NCI-H1930 (cell line): ENCODE measurements around the gene LSM2.

Experiments used
- DNase-seq, 2 experiments: peaks; one replicate each; lab custom pipeline; 2025; lab: John Stamatoyannopoulos, UW

LSM2 gene

DNA sequence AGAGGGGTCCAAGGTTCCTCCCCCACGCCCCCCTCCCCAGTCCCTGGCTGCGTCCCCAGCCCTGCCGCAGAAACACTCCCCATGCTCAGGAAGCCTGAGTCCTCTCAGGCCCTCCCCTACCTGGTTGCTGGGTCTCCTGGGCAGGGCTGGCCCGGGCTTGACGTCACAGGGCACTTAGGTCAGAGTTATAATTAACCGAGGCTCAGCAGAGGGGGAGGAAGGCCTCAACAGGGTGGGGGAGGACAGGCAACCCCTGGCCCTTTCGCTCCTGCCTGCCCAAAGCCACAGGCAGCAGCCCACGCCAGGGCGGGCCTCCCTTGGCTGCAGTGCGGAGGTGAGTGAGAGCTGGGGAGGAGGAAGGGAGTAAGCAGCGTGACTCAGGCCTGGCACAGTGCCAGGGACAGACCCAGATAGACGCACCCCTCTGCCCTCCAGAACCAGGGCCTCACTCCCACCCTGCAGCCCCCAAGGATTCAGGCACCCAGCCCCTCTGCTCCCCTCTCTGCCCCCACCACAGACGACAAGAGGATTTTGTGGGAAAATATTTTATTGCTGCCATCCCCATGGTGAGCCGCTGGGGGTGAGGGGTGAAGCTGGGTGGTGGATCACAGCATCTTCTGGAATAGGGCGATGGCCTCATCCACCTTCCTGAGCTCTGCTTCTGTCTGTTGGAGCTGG is 29.6 kb downstream of the LSM2 start, which contains the start of gene VWA7:
Gene VWA7, minus strand, starts transcription at position 340 of the 678 bp plus-strand sequence. CDS start 549 bp downstream, outside the sequence.
- DNase-seq = no peak

DNA sequence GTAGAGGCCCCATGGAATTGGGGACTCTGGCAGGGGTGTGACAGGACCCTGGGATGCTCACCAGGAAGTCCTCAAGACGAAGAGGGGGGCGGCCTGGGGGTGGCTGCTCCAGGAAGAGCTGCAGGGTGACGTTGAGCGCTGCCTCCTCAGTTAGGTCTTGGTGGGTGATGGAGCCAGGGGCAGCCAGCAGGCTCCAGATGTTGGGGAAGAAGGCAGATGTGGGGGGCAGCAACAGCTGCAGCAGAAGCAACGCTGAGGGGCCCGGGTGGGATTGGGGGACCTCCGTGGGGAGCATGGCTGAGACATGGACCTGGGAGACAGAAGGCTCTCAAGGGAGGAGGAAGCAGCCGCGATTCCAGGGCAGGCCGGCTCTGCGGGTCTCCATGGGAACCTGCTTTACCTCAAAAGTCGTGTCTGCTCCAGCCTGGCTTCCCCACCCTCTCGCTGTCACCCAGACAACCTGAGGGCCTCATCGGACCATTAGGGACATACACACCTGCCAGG is 30.2 kb downstream of the LSM2 start:
- no peak for DNase-seq

DNA sequence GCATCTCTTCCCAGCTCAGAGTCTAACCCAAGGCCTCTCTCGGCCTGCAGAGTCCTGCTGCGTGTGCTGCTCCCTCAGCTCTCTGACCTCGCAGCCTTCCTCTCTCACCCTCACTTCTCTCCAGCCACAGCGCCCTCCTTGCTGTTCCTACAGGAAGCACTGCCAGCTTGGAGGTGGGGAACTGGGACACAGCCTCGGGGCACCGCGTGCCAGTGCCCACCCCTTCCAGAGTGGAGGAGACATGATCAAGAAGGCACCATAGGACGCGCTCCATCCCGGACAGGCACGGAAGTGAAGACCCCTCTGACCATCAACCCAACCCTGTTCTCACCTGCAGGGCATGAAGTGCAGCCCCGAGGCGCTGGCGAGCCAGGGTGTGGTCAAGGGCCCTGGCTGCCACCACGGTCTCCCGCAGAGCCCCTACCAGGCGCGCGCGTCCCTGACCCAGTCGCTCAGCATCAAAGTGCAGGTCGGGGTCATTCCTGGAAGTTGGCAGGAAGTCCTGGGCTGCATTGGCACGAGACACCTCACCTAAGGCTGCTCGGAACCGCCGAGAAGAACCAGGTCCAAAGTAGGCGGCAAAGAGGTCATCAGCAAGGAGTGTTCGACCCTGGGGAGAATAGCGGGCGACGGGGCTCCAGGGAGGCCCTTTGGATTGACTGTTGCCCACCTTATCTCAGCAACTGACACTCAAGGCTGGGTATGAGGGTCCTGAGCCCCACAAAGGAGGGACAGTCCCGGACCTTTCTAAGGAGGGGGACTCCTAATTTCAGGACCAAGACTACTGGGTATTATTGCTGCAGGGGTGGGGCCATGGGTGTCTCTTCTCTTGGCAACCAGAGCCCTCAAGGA is 30.9 kb downstream of the LSM2 start:
- DNase-seq = no peak

DNA sequence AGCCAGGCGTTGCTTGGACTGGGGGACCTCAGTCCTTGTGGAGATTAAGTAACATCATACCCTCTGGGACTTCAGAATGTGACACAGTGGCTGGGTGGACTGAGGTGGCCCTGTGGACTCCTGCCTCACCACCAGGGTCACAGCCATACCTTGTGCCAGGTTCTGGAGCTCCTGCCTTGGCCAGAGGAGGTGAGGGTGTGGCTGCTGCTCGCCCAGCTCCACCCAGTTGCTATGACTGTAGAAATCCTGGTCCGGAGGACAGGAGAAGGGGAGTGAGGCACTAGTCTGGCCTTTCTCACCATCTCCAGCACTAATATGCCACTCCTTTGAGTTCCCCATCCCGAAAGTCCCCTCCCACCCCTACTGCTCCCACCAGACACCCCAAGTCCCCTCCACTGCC is 31.6 kb downstream of the LSM2 start:
- no peak for DNase-seq

DNA sequence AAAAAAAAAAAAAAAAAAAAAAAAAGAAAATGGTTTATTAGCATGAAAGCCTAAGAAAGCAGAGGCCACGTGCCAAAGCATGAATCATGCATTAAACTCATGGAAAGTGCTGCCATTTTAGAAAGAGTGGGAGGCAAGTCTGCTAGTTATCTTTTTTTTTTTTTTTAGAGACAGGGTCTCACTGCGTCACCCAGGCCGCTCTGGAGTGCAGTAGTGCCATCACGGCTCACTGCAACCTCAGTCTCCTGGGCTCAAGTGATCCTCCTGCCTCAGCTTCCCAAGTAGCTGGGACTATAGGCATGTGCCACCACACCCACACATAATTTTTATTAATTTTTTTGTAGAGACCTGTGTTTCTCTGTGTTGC is 34.8 kb downstream of the LSM2 start:
- no peak for DNase-seq

DNA sequence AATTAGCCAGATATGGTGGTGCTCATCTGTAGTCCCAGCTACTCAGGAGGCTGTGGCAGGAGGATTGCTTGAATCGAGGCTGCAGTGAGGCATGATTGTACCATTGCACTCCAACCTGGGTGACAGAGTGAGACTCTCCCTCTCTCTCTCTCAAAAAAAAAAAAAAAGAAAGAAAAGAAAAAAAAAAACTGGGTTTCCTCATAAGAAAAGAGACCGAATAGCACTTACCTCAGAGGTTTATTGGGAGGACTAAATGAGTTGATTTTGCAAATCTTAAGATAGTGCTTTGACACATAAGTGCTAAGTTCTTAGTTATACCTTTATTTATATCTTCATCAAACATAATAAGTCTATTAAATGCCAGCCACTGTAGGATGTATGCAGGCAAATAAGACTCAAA is 35.9 kb downstream of the LSM2 start:
- DNase-seq = no peak

DNA sequence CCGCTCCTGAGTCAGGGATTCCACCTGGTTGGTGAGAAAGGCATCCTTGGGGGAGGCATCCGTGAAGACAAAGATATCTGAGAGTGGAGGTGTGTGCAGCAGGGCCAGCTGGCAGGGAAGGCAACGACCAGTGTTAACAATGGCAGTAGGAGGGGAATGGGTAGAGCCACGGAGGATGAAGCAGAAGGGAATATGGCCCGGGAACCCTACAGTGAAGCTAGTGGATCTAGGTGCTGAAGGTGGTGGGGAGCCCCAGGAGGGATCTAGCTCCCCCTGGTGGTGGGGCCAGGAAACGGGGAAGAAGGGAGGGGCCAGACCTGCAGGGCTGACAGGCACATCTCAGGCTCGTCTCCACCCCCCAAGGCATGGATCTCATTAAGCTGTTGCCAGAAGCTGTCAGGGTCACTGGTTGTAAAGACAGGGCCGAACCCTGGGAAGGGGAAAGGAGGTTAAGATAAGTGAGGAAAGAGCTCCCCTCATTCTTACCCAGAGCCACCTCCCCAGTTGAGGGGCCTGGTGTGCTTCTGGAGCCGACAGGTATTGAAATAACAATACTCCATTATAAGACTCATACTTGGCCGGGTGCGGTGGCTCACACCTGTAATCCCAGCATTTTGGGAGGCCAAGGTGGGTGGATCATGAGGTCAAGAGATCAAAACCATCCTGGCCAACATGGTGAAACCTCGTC is 36.9 kb downstream of the LSM2 start:
- peak; percentile 38 to 58 for DNase-seq

DNA sequence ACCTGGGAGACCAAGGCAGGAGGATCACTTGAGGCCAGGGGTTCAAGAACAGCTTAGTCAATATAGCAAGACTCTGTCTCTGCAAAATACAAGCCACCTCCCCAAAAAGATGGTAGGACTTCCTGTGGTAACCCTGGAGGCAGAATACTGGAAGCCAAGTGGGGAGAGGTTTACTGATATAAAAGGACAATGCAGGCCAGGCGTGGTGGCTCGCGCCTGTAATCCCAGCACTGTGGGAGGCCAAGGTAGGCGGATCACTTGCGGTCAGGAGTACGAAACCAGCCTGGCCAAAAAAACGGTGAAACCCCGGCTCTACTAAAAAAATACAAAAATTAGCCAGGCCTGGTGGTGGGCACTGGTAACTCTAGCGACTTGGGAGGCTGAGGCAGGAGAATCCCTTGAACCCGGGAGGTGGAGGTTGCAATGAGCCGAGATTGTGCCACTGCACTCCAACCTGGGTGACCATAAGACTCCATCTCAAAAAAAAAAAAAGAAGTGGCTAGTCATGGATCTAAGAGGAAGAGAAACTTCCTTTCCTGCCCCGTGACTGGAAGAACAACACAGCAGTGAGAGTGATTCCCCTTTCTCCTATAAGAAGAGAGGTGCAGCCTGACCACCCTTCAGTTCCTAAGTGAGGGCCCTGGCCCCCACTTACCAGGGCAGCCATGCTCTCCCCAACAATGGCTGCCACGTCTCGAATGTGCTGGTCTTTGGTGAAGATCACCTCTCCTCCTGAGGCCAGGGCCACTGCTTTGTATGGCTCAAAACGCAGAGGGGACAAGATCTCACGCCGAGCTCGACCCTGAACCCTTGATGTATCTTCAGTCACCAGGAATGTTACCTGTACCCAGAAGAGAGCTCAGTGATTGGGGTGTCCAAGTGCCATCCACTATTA is 38.2 kb downstream of the LSM2 start:
- DNase-seq = no peak

DNA sequence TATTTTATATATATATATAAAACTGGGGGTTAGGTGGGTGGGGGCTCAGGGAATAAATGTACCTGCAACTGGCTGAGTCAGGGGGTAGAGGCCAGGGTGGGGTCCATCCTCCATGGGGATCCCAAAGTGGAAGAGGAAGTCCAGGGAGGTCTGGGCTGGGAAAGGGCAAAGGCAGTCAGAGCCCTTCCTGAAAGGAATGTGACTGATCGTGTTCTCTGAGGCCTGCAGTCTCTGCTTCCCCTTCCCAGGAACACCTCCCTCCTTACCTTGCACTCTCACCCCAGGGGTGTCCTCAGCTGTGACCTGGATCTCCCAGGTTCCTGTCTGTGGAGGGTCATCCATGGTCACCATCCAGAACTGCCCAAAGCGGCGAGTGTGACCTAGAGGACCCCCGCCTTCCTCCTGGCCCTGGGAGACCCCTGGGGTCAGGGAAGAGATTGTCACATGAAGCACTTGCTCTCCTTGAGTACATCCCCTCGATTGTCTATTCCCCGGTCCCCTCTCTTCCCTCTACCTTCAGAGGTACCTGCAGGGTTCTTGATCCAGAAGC is 39.6 kb downstream of the LSM2 start:
- no peak for DNase-seq

DNA sequence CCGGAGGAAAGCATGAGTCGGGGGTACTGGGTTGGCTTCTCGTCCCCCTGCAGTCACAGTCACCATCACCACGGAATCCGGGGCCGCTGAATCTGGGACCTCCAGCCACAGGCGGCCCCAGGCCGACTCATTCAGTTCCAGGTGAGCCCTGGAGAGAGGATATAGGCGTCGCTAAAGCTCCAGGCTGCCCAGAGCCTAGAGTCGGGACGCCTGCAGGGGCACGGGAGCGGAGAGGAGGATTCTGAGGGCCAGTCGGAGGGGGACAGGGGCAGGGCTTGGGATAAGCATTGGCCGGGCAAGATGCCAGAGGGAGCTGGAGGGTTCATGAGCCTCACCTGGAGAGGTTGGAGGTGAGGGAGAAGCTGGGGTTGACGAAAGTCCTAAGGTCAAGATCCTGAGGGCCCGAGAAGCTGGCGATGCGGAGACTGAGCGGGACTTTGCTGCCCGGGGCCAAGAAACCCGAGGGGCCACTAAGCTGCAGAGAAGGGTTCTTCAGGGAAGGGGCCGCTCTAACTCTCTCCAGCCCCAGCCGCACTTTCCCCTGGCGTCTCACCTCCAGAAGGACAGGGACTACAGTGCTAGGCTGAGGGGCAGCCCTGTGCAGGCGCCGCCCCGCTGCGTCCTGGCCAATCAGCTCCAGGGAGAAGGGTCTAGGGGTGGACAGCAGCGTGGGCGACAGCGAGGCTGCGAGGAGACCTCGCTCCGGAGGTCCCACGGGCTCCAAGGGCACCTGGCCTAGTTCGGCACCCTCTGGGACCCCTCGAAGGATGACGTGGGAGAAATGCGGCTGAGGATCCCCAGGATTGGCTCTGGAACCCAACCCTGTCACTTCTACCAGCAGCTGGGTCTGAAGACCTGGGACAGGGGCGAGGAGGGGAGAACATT is 40.6 kb downstream of the LSM2 start:
- no peak for DNase-seq

DNA sequence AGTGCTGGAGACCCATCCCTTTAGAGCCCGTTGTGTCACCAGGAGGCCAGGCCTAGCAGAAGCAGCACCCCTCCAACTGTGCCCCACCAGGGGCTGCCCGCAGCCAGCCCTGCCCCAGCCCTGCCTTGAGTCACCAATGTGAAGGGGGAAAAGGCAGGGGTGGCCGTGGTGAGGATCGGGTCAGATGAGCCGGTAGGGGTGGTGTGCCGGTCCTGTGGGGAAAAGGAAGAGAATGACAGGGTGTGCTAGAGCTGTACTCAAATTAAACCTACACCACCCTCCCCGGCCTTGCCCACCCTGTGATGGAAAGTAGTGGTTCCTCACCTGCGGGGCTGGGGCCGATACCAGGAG is 41.2 kb downstream of the LSM2 start:
- DNase-seq = no peak

DNA sequence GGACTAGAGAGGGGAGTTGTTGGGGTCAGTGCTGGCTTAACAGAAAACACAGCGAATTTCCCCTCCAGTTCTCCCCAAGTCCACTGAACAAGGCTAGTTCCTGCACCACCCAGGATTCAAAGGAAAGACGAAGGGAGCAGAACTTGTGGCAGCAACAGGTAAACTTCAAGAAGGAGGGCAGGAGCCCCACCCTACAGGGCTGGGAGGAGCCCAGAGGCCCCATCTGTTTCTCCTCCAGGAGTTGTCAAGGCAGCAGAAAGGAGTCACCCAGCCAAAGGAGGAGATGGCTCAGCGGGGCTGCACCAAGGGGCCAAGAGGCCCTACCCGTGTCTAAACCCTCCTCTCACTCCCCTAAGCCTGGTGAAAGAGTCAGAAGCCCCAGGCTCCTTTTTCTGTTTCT is 42.6 kb downstream of the LSM2 start:
- DNase-seq = no peak

DNA sequence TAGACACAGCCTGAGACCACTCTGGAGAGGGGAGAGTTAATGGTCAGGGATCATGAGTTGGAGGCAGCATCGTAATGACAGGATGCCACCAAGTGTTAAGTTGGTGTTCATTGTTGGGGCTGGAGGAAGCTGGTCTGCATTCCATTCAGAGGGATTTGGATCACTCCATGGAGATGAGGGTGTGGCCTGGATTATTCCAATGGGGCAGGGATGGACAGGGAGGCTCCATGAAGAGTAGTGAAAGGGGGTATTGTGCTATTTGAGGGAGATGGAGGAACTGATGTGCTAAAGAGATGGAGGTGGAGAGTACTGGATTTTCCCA is 43.2 kb downstream of the LSM2 start:
- no peak for DNase-seq

DNA sequence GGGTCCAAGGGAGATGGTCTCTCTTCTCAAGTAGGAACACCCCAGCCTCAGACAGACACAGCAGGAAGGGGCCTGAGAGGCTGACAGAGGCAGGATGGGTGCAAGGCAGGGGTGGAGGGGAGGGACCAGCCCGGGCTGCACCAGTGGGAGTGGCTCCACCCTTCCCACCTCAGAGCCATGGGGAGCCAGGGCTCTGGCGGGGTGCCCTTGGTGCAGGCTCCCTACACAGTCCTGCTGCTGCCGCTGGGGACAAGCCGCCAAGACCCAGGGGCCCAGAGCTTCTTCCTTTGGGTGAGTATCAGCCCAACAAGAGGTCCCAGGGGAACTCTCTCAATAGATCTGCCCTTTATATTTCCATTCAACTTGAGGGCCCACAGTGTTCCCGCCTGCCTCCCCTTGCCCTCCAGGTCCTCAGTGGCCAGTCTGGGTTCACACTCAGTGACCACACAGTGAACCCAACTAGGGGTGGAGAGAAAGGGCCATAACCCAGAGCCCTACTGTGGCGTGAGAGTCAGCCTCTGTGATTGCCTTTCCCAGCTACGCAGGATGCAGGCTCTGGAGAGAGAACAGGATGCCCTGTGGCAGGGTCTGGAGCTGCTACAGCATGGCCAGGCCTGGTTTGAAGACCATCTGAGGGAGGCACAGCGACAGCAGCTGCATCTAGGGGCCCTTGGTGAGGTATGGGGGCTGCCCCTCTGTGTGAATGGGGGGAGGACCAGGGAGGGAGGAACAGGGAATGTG is 43.7 kb downstream of the LSM2 start:
- no peak for DNase-seq

DNA sequence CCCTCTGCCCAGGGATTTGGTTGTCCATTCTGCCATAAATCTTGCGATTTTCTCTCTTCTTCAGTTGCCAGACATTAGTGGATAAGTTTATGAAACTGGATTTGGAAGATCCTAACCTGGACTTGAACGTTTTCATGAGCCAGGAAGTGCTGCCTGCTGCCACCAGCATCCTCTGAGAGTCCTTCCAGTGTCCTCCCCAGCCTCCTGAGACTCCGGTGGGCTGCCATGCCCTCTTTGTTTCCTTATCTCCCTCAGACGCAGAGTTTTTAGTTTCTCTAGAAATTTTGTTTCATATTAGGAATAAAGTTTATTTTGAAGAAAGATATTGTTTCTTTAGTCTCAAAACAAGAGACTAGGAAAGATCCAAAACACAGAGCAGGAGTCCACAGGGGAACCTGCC is 44.4 kb downstream of the LSM2 start, which contains the start of gene SAPCD1:
Gene SAPCD1, plus strand, starts transcription at position 301 of the 400 bp plus-strand sequence. CDS start 399 bp downstream, outside the sequence.
- DNase-seq = no peak

DNA sequence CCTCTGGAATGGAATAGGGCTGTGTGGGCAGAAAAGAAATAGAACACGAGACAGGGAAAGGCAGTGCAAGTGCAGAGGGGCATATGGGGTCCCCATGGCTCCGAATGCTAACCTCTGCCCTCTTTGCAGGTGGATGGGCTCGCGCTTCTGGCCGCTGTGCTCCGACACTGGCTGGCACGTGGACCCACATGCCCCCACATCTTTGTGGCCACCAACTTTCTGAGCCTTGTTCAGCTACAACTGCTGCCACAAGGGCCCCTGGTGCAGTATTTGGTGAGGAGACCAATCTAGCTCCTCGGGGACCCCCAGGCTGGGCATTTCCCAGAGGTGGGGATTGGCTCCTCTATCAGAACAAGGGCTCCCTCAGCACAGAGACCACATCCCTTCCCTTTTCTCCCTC is 45.4 kb downstream of the LSM2 start:
- DNase-seq = no peak

DNA sequence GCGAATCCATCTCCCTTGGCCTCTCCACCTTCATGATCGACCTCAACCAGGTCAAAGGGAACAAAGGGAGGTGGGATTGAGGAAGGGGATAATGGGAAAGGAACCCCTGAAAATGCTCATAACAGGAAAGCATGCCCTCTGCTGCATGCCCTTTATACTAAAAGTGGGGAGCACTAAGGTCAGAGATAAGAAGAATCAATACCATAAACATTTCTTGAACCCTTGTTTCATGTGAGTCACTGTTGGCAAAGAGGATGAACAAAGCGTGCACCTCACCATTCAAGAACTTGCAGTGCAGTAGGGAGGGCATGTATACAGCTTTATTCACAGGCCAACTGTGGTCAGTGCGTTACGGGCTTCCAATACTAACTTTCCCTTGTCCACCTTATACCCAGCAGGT is 46.0 kb downstream of the LSM2 start:
- DNase-seq = no peak

DNA sequence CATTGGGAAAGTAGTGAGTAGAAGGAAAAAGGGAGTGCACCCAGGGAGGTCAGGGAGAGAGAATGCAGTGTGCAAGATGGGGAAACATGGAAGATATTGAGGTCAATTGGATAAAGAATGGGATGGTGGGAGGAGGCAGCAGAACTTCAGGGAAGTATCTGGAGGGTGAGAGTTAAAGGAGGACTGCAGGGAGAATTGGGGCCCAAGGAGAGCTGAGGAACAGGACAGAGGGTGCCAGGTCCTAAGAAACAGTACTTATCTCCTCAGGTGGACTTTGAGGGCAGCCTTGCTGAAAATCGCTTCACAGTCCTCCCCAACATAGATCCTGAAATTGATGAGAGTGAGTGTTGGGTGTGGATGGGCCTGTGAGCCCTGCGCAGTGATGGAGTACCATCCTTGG is 48.5 kb downstream of the LSM2 start:
- DNase-seq = no peak

DNA sequence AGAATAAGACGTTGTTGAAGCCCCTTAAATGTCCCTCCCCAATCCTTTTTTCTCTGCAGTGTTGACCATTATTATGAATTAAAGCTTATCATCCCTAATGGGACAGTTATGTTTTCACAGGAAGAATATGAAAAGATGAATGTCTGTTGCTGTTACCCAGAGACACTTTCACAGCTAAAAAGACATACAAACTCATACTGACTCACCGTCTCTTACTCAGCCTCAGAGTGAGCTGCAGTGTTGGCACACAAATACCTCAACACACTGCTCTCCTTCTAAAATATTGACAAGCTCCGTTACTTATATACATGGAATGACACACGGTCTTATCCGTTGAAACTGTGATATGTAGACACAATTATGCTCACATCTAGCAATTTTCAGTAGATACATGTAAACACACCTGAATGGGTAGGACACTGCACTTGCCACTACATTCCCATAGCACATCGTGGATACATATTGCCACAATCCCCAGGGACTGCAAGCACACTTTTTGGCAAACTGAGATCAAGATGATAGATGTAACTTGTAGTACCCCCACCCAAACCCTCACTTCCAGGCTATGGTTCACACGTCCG is 53.9 kb downstream of the LSM2 start:
- DNase-seq = no peak
